ENCODE results near the gene RBM47. TPM values are rescaled to one million over a fixed set of nuclear protein-coding genes. Genes with fewer than 3 reads are reported as not detected.
"Not testable (repeated sequence)": the region's sequence is repeated elsewhere in the genome, so short reads cannot be mapped to it uniquely, and the experiment has no call there.

Gene RBM47
- total and polyA plus RNA-seq, 2 donors (not counting 1 experiment from before 2014, with no cell fraction given): 5.6 to 12.9 TPM

DNA sequence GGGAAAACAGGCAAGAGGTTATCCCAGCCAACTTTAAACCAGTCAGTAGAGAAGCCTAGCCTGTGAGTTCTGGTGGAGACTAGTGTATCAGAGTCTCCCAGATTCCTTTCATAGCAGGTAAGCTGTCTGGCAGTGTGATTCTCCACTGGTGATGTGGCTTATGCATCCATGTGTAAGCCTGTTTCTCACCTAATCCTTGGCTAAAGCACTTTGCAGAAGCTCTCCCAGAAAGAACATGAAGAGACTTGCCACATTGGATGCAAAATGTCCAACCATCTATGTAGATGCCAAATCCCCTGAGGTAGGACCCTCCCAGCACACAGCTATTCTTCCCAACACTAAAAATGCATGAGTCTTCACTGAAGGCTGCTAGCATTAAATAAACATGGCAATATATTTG lies 182.8 kb downstream of the RBM47 start:
- Histone ChIP-seq H3K9me3 (ENCODE audit: control extremely low read depth in 1 of 3, control insufficient read depth in 2 of 3, insufficient read depth in 1 of 3, low read length in 2 of 3) (peaks cover 0 to 3% (median 0%) of the 10 kb centered on the region in 3 donors), H4K20me1 (ENCODE audit: control insufficient read depth, insufficient read depth, low read length, poor library complexity, severe bottlenecking) (no peaks in the 10 kb centered on the region), H3K4me2 (replicated peaks; ENCODE audit: low read depth, low read length, poor library complexity, severe bottlenecking) (no peak overlapping the region), H3K4me1 (ENCODE audit: control insufficient read depth in 2 of 2, insufficient read depth in 2 of 2, low read length in 2 of 2) (no peaks in the 10 kb centered on the region), H3K79me2 (ENCODE audit: control insufficient read depth, insufficient read depth, low read length) (no peaks in the 10 kb centered on the region), H3K27ac (ENCODE audit: low read length in 2 of 2) (no peak overlapping the region), H3K4me3 (ENCODE audit: control extremely low read depth in 1 of 5, extremely low read depth in 1 of 5, insufficient read depth in 1 of 5, low read depth in 2 of 5, low read length in 4 of 5) (no peak overlapping the region), H3K36me3 (replicated peaks in 1 of 2; ENCODE audit: control extremely low read depth in 1 of 2, control insufficient read depth in 1 of 2, extremely low read depth in 1 of 2, insufficient read depth in 2 of 2, low read length in 1 of 2) (no peaks in the 10 kb centered on the region), H3K27me3 (replicated peaks in 1 of 4; ENCODE audit: control extremely low read depth in 1 of 4, control insufficient read depth in 3 of 4, insufficient read depth in 4 of 4, low read length in 3 of 4) (no peaks in the 10 kb centered on the region), H3K9ac (ENCODE audit: low read length) (no peak overlapping the region), H2AFZ (ENCODE audit: insufficient read depth, low read depth, low read length, poor library complexity, severe bottlenecking) (no peak overlapping the region)
- intact Hi-C loops (cut with micrococcal nuclease): no loop called here
- TF ChIP-seq, protein P1, sequence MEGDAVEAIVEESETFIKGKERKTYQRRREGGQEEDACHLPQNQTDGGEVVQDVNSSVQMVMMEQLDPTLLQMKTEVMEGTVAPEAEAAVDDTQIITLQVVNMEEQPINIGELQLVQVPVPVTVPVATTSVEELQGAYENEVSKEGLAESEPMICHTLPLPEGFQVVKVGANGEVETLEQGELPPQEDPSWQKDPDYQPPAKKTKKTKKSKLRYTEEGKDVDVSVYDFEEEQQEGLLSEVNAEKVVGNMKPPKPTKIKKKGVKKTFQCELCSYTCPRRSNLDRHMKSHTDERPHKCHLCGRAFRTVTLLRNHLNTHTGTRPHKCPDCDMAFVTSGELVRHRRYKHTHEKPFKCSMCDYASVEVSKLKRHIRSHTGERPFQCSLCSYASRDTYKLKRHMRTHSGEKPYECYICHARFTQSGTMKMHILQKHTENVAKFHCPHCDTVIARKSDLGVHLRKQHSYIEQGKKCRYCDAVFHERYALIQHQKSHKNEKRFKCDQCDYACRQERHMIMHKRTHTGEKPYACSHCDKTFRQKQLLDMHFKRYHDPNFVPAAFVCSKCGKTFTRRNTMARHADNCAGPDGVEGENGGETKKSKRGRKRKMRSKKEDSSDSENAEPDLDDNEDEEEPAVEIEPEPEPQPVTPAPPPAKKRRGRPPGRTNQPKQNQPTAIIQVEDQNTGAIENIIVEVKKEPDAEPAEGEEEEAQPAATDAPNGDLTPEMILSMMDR (IDR thresholded peaks at IDR 0.05): no peak
- no peak for TF ChIP-seq EZH2 (IDR thresholded peaks at IDR 0.05; ENCODE audit: borderline replicate concordance, insufficient read depth, low read depth, low read length, poor library complexity, severe bottlenecking)
- no peak for ATAC-seq (ENCODE audit: low read depth)
- peaks cover 3% of the 10 kb centered on the region for H3K4me1 Mint-ChIP-seq
- H3K27me3 Mint-ChIP-seq: no peaks in the 10 kb centered on the region
- no peak overlapping the region for H3K4me3 Mint-ChIP-seq
- CTCF ChIA-PET: no interaction called here
- H3K27ac Mint-ChIP-seq: no peak overlapping the region
- POLR2A ChIA-PET: no interaction called here
- H3K9me3 Mint-ChIP-seq (ENCODE audit: insufficient read depth): no peaks in the 10 kb centered on the region
- no peak for DNase-seq

DNA sequence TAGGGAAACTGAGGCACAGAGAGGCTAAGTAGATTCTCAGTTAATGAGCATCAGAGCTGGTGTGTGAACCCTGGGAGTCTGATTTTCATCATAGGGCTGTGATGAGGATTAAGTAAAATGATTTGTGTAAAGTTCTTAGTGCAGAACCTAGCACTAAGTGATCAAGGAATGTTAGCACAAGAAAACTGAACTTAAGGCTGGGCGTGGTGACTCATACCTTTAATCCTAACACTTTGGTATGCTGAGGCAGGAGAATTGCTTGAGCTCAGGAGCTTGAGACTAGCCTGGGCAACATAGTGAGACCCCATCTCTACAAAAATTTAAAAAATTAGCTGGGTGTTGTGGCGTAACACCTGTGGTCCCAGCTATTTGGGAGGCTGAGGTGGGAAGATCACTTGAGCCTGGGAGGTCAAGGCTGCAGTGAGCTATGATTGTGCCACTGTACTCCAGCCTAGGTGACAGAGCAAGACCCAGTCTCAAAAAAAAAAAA lies 183.4 kb downstream of the RBM47 start:
- H3K9me3 Mint-ChIP-seq (ENCODE audit: insufficient read depth); H3K9me3 ChIP-seq (ENCODE audit: control extremely low read depth in 1 of 3, control insufficient read depth in 2 of 3, insufficient read depth in 1 of 3, low read length in 2 of 3); H3K4me2 ChIP-seq (replicated peaks; ENCODE audit: low read depth, low read length, poor library complexity, severe bottlenecking); POLR2A ChIA-PET; H3K9ac ChIP-seq (ENCODE audit: low read length); H3K79me2 ChIP-seq (ENCODE audit: control insufficient read depth, insufficient read depth, low read length); H3K27me3 Mint-ChIP-seq; H3K27ac ChIP-seq (ENCODE audit: low read length in 2 of 2); ATAC-seq (ENCODE audit: low read depth); H3K27me3 ChIP-seq (replicated peaks in 1 of 4; ENCODE audit: control extremely low read depth in 1 of 4, control insufficient read depth in 3 of 4, insufficient read depth in 4 of 4, low read length in 3 of 4); H3K4me3 ChIP-seq (ENCODE audit: control extremely low read depth in 1 of 5, extremely low read depth in 1 of 5, insufficient read depth in 1 of 5, low read depth in 2 of 5, low read length in 4 of 5); H3K4me1 ChIP-seq (ENCODE audit: control insufficient read depth in 2 of 2, insufficient read depth in 2 of 2, low read length in 2 of 2); intact Hi-C loops (cut with micrococcal nuclease); H2AFZ ChIP-seq (ENCODE audit: insufficient read depth, low read depth, low read length, poor library complexity, severe bottlenecking); H3K27ac Mint-ChIP-seq; DNase-seq; H4K20me1 ChIP-seq (ENCODE audit: control insufficient read depth, insufficient read depth, low read length, poor library complexity, severe bottlenecking); H3K4me1 Mint-ChIP-seq; CTCF ChIA-PET; H3K4me3 Mint-ChIP-seq; H3K36me3 ChIP-seq (replicated peaks in 1 of 2; ENCODE audit: control extremely low read depth in 1 of 2, control insufficient read depth in 1 of 2, extremely low read depth in 1 of 2, insufficient read depth in 2 of 2, low read length in 1 of 2): not testable (repeated sequence)
- WGBS (ENCODE audit: insufficient coverage): no CpG with 5 or more reads among the region's 2 CpGs

All from B cell (primary cell).